IPS-20b (cell line): ENCODE measurements around the gene TOX4.

Experiments used
- H3K27ac ChIP-seq: one replicate; pipeline ENCODE4 v1.5.1; 2013; ENCODE audit warnings: low read length
- H3K27me3 ChIP-seq: 2 replicates; pipeline ENCODE4 v1.6.1; 2013; ENCODE audit warnings: mild to moderate bottlenecking, low read length, inconsistent platforms; ENCODE audit not compliant: insufficient read depth
- H3K36me3 ChIP-seq: 2 replicates; pipeline ENCODE4 v1.6.1; 2013; ENCODE audit warnings: low read depth, mild to moderate bottlenecking, inconsistent platforms, low read length, moderate library complexity; ENCODE audit not compliant: insufficient read depth
- H3K4me1 ChIP-seq: 2 replicates; pipeline ENCODE4 v1.6.1; 2013; ENCODE audit warnings: mild to moderate bottlenecking, control low read depth, inconsistent platforms, low read length, moderate library complexity; ENCODE audit not compliant: insufficient read depth
- H3K4me3 ChIP-seq: 2 replicates; pipeline ENCODE4 v1.5.1; 2013; ENCODE audit warnings: mild to moderate bottlenecking, low read length, inconsistent platforms
- H3K9ac ChIP-seq: 2 replicates; pipeline ENCODE4 v1.6.1; 2013; ENCODE audit warnings: low read depth, mild to moderate bottlenecking, inconsistent platforms, low read length, moderate library complexity
- H3K9me3 ChIP-seq: 2 replicates; pipeline ENCODE4 v1.6.1; 2013; ENCODE audit warnings: mild to moderate bottlenecking, low read depth, low read length, inconsistent platforms; ENCODE audit not compliant: insufficient read depth

TOX4 gene

GRCh38 chr14:21455912-21456667, 20.9 kb upstream of the TOX4 start, which contains the start of gene CHD8:
TSS of gene CHD8 (minus strand) at chr14:21456123. CDS start at chr14:21431643, 24,480 bp downstream.
- H3K27me3 ChIP-seq, result no peaks in the 10 kb centered on the region
- peak within 1 kb of the TSS; percentile 94 for H3K9ac ChIP-seq
- peak within 1 kb of the TSS; percentile 69 for H3K27ac ChIP-seq
- H3K4me3 ChIP-seq, result peak within 1 kb of the TSS; percentile 92
- no peaks in the 10 kb centered on the region for H3K9me3 ChIP-seq
- no peaks in the 10 kb centered on the region; the same call in 1 of the 2 replicates for H3K4me1 ChIP-seq
- peaks cover 39% of the 10 kb centered on the region for H3K36me3 ChIP-seq

DNA sequence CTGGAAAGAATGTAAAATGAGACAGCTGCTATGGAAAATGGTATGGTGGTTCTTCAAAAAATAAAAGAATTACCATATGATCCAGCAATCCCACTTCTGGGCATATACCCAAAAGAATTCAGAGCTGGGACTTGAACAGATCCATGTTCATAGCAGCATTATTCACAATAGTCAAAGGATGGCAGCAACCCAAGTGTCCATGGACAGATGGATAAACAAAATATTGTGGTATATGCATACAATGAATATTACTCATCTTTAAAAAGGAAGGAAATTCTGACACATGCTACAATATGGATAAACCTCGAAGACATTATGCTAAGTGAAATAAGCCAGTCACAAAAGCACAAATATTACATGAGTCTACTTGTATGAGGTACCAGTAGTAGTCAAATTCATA, 9.4 kb upstream of the TOX4 start:
- H3K27ac ChIP-seq, result no peak overlapping the region
- no peak overlapping the region for H3K4me3 ChIP-seq
- peaks cover 73% of the 10 kb centered on the region for H3K36me3 ChIP-seq
- no peaks in the 10 kb centered on the region for H3K9me3 ChIP-seq
- H3K9ac ChIP-seq, result no peak overlapping the region
- no peaks in the 10 kb centered on the region for H3K27me3 ChIP-seq
- no peaks in the 10 kb centered on the region for H3K4me1 ChIP-seq

DNA sequence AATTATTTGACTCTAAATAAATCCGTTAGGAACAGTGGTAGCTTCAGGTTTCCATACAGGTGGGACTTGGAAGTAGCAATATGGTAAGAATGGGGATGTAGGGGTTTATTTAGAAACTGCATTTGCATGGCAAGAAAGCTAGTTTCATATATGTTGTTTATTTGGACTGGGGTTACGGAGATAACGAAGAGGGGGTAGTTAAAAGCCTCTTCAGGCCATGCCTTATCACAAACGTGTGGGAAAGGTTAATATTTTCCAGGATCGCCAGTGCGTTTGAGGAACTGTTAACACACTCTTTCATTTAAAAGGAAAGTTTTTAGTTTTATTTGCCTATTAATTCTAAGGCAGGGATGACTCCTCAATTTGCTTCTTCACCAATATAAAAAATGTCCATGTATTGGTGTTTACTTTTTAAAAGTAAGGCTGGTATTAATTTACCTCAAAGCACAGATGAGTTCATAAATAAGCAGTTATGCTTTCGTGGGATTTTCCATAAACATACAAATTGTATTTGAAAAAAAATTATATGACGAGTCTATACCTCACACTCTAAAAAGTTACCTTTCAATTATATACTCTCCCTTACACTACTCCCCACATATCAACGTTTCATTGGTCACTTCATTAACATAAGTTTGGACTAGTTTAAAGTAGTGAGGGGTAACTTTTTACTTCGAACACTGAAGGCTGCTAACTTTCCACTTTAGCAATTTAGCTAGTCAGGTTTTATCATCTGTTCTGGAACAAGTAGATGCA, 1.1 kb upstream of the TOX4 start:
- Histone ChIP-seq H3K36me3 (peaks cover 28% of the 10 kb centered on the region), H3K27ac (peak overlapping the region; percentile 21), H3K9ac (peak overlapping the region; percentile 93), H3K27me3 (no peaks in the 10 kb centered on the region), H3K9me3 (no peaks in the 10 kb centered on the region), H3K4me3 (peak overlapping the region; percentile 99), H3K4me1 (peaks cover 3% of the 10 kb centered on the region; the same call in 1 of the 2 replicates)

DNA sequence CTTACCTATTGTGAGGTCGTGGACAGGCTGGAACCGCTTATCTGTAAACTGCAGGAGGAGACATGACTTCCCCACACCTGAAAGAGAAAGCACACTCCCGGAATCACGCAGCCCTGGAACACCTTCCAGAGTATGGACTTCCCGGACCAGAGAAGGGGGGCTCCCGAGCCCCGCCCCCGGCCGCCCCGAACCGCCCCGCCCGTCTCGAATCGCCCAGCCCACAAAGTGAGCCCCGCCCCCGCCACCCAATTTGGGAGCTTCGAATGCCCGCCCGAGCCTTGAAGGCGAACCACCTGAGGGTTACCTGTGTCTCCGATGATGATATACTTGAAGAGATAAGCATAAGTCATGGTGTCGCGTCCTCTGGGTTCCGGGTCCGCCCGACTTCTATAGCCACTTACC, 471 bp upstream of the TOX4 start:
- H3K9me3 ChIP-seq, result no peaks in the 10 kb centered on the region
- peak overlapping the region; percentile 93 for H3K9ac ChIP-seq
- H3K27ac ChIP-seq, result peak overlapping the region; percentile 21
- peaks cover 3% of the 10 kb centered on the region; the same call in 1 of the 2 replicates for H3K4me1 ChIP-seq
- H3K27me3 ChIP-seq, result no peaks in the 10 kb centered on the region
- peaks cover 28% of the 10 kb centered on the region for H3K36me3 ChIP-seq
- peak overlapping the region; percentile 99 for H3K4me3 ChIP-seq

- no peaks in the 10 kb centered on the region for H3K27me3 ChIP-seq
- no peaks in the 10 kb centered on the region for H3K9me3 ChIP-seq
- no peak overlapping the region for H3K9ac ChIP-seq
- H3K27ac ChIP-seq, result no peak overlapping the region
- H3K4me1 ChIP-seq, result no peaks in the 10 kb centered on the region
- no peak overlapping the region for H3K4me3 ChIP-seq
- H3K36me3 ChIP-seq, result peaks cover 52% of the 10 kb centered on the region
Observed at GRCh38 chr14:21486640-21487087, 9.7 kb downstream of the TOX4 start.

GRCh38 chr14:21494902-21495762, 18.1 kb downstream of the TOX4 start:
- no peak overlapping the region for H3K27ac ChIP-seq
- no peak overlapping the region for H3K4me3 ChIP-seq
- no peaks in the 10 kb centered on the region for H3K9me3 ChIP-seq
- H3K36me3 ChIP-seq, result peaks cover 89% of the 10 kb centered on the region
- H3K9ac ChIP-seq, result no peak overlapping the region
- H3K4me1 ChIP-seq, result peaks cover 10% of the 10 kb centered on the region
- no peaks in the 10 kb centered on the region for H3K27me3 ChIP-seq

DNA sequence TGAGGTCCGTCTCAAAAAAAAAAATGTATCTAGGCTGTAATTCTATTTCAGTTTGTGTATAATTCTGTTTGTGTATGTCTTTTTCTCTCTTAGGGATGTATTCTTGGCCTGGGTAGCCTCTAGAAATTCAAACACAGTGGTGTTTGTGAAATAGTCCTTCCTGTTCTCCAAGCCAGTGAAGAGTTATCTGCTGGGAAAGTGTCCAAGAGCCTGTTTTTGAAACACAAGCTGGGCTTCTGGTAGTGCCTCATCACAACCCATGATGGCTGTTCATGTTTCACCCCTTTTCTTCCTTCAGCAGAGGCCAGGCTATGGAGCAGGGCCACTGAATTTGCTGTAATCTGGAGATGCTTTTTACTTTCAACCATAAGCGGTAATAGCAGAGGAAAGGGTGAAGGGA, 19.5 kb downstream of the TOX4 start:
- no peak overlapping the region for H3K27ac ChIP-seq
- H3K9me3 ChIP-seq, result no peaks in the 10 kb centered on the region
- no peak overlapping the region for H3K4me3 ChIP-seq
- H3K36me3 ChIP-seq, result peaks cover 90% of the 10 kb centered on the region
- H3K4me1 ChIP-seq, result peaks cover 10% of the 10 kb centered on the region
- H3K9ac ChIP-seq, result no peak overlapping the region
- H3K27me3 ChIP-seq, result no peaks in the 10 kb centered on the region

- no peak overlapping the region for H3K4me3 ChIP-seq
- peaks cover 95% of the 10 kb centered on the region for H3K36me3 ChIP-seq
- H3K9me3 ChIP-seq, result no peaks in the 10 kb centered on the region
- no peak overlapping the region for H3K27ac ChIP-seq
- peak overlapping the region; percentile 21; the same call in 1 of the 2 replicates for H3K9ac ChIP-seq
- peaks cover 10% of the 10 kb centered on the region for H3K4me1 ChIP-seq
- H3K27me3 ChIP-seq, result no peaks in the 10 kb centered on the region
Observed at GRCh38 chr14:21498540-21499526, 21.8 kb downstream of the TOX4 start.

DNA sequence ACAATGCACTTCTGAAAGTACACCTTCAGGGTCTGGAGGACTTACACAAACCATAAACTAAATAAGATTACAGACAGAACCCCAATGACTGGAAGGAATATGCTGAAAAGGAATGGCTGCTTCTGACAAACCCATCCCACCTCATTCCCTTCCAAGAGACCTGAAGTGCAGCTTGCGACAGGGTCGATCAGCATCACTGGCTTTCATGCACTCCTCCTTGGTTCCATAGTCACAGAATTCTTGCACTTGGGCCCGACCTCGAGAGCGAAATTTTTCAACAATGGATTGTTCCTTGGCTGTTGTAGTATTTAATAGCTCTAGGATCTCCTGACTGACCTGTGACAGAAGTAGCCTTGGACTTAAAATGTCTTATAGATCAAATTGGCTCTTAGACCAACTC, 24.6 kb downstream of the TOX4 start:
- Histone ChIP-seq H3K4me3 (no peak overlapping the region), H3K4me1 (peaks cover 10% of the 10 kb centered on the region; the same call in 1 of the 2 replicates), H3K9me3 (no peaks in the 10 kb centered on the region), H3K36me3 (peaks cover 90% of the 10 kb centered on the region), H3K27ac (no peak overlapping the region), H3K27me3 (no peaks in the 10 kb centered on the region), H3K9ac (no peak overlapping the region)

GRCh38 chr14:21503376-21503775, 26.4 kb downstream of the TOX4 start:
- no peaks in the 10 kb centered on the region for H3K27me3 ChIP-seq
- peaks cover 10% of the 10 kb centered on the region; the same call in 1 of the 2 replicates for H3K4me1 ChIP-seq
- H3K9ac ChIP-seq, result no peak overlapping the region
- peaks cover 88% of the 10 kb centered on the region for H3K36me3 ChIP-seq
- H3K27ac ChIP-seq, result no peak overlapping the region
- no peaks in the 10 kb centered on the region for H3K9me3 ChIP-seq
- no peak overlapping the region for H3K4me3 ChIP-seq
